DND-41 (cell line): Measurements from ENCODE around the gene ECI1.

Experiments used
- ATAC-seq: fragments of 200-7000 bp; cut with Tn5 transposase; 3 replicates; pipeline ENCODE4 v1.9.1; 2021; ENCODE audit warnings: low read depth; ENCODE audit not compliant: insufficient read depth
- DNase-seq: peaks from one replicate; pipeline ENCODE4 v3.0.0-alpha.2; 2020
- H2AFZ ChIP-seq: 2 replicates; pipeline ENCODE4 v1.6.0; 2012; ENCODE audit warnings: low read depth, low read length
- H3K27ac ChIP-seq: 2 replicates; pipeline ENCODE4 v1.5.1; 2012; ENCODE audit warnings: low read length, inconsistent platforms
- H3K27me3 ChIP-seq: fragments of 200-600 bp; sonication (generic); 2 replicates; pipeline ENCODE4 v1.6.0; 2012; ENCODE audit warnings: low read length, mild to moderate bottlenecking, inconsistent platforms; ENCODE audit not compliant: insufficient read depth, poor library complexity
- H3K36me3 ChIP-seq: 2 replicates; pipeline ENCODE4 v1.5.1; 2012; ENCODE audit warnings: low read length, inconsistent platforms; ENCODE audit not compliant: insufficient read depth
- H3K4me1 ChIP-seq: 2 replicates; pipeline ENCODE4 v1.5.1; 2012; ENCODE audit warnings: mild to moderate bottlenecking, low read length; ENCODE audit not compliant: insufficient read depth
- H3K4me2 ChIP-seq: 2 replicates; pipeline ENCODE4 v1.6.0; 2012; ENCODE audit warnings: mild to moderate bottlenecking, moderate library complexity, low read length, inconsistent platforms; ENCODE audit not compliant: insufficient read depth
- H3K4me3 ChIP-seq, 2 experiments: fragments of 200-600 bp in 1 of 2; shearing (Covaris generic) in 1 of 2; 2 replicates each; pipeline ENCODE4 v1.5.1; 2012 to 2016; ENCODE audit warnings: inconsistent platforms in 2 of 2, low read length in 2 of 2, mild to moderate bottlenecking in 2 of 2, low read depth in 1 of 2, moderate library complexity in 1 of 2
- H3K79me2 ChIP-seq: 2 replicates; pipeline ENCODE4 v1.6.0; 2012; ENCODE audit warnings: low read length, inconsistent platforms; ENCODE audit not compliant: insufficient read depth
- H3K9ac ChIP-seq: 2 replicates; pipeline ENCODE4 v1.6.0; 2012; ENCODE audit warnings: low read depth, mild to moderate bottlenecking, inconsistent platforms, low read length, moderate library complexity
- H3K9me3 ChIP-seq: 2 replicates; pipeline ENCODE4 v1.5.1; 2012; ENCODE audit warnings: low read length, moderate library complexity, mild to moderate bottlenecking, inconsistent platforms; ENCODE audit not compliant: insufficient read depth, severe bottlenecking
- H4K20me1 ChIP-seq: 2 replicates; pipeline ENCODE4 v1.6.0; 2012; ENCODE audit warnings: low read length; ENCODE audit not compliant: insufficient read depth
- EZH2 ChIP-seq: IDR thresholded peaks from 3 replicates; pipeline ENCODE4 v1.6.1; 2012; ENCODE audit warnings: borderline replicate concordance, low read depth, mild to moderate bottlenecking, moderate library complexity, low read length, inconsistent platforms; ENCODE audit not compliant: severe bottlenecking
- TF ChIP-seq, protein P1 (sequence below): IDR thresholded peaks from 2 replicates; pipeline ENCODE4 v1.5.1; 2012; ENCODE audit warnings: borderline replicate concordance, low read length, moderate library complexity, mild to moderate bottlenecking; ENCODE audit not compliant: poor library complexity, severe bottlenecking; ENCODE audit errors: extremely low read depth

ECI1 gene

DNA sequence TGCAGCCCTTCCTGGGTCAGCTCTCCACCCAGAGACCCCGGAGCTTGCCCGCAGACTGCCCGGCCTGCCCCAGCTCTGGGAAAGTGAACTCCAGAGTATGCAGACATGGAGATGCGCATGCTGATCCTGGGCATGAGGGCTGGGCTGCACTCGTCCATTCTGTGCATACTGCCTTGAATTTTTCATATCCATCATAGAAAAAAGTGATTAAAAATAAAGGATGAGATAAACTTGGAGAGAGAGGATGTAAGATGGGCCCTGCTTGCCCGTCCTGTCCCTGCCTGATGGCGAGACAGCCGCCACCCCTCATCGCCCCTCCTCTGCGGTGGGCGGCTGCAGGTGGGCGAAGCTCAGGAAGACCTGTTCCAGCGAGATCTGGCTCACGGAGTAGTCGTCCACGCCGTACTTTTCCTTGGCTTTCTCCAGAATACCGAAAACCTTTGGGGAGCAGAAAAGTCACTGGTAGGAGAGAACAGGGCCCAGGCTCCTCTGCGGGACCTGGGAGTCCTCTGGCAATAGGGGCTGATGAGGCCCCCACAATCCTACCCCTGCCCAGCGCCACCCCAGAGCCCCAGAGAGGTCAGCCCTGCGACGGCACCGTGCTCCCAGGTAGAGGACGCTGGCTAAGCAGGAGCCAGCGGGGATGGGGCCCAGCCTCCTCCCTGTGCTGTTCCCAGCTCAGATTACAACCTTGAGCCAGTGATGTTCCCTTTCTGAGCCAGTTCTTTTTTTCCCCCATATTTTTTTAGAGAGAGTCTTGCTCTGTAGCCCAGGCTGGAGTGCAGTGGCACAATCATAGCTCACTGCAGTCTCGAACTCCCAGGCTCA is 25.2 kb upstream of the ECI1 start:
- TF ChIP-seq, protein P1, sequence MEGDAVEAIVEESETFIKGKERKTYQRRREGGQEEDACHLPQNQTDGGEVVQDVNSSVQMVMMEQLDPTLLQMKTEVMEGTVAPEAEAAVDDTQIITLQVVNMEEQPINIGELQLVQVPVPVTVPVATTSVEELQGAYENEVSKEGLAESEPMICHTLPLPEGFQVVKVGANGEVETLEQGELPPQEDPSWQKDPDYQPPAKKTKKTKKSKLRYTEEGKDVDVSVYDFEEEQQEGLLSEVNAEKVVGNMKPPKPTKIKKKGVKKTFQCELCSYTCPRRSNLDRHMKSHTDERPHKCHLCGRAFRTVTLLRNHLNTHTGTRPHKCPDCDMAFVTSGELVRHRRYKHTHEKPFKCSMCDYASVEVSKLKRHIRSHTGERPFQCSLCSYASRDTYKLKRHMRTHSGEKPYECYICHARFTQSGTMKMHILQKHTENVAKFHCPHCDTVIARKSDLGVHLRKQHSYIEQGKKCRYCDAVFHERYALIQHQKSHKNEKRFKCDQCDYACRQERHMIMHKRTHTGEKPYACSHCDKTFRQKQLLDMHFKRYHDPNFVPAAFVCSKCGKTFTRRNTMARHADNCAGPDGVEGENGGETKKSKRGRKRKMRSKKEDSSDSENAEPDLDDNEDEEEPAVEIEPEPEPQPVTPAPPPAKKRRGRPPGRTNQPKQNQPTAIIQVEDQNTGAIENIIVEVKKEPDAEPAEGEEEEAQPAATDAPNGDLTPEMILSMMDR: no peak
- no peak for TF ChIP-seq EZH2
- H3K4me3 ChIP-seq: no peak overlapping the region
- no peaks in the 10 kb centered on the region for H3K4me1 ChIP-seq
- no peak overlapping the region for H2AFZ ChIP-seq
- H3K36me3 ChIP-seq: no peaks in the 10 kb centered on the region
- H3K9me3 ChIP-seq: no peaks in the 10 kb centered on the region
- H3K27ac ChIP-seq: no peak overlapping the region
- no peak overlapping the region for H3K4me2 ChIP-seq
- H3K27me3 ChIP-seq: no peaks in the 10 kb centered on the region
- peaks cover 14% of the 10 kb centered on the region for H4K20me1 ChIP-seq
- H3K79me2 ChIP-seq: no peaks in the 10 kb centered on the region
- ATAC-seq (no peak), DNase-seq (no peak)
- no peak overlapping the region for H3K9ac ChIP-seq

DNA sequence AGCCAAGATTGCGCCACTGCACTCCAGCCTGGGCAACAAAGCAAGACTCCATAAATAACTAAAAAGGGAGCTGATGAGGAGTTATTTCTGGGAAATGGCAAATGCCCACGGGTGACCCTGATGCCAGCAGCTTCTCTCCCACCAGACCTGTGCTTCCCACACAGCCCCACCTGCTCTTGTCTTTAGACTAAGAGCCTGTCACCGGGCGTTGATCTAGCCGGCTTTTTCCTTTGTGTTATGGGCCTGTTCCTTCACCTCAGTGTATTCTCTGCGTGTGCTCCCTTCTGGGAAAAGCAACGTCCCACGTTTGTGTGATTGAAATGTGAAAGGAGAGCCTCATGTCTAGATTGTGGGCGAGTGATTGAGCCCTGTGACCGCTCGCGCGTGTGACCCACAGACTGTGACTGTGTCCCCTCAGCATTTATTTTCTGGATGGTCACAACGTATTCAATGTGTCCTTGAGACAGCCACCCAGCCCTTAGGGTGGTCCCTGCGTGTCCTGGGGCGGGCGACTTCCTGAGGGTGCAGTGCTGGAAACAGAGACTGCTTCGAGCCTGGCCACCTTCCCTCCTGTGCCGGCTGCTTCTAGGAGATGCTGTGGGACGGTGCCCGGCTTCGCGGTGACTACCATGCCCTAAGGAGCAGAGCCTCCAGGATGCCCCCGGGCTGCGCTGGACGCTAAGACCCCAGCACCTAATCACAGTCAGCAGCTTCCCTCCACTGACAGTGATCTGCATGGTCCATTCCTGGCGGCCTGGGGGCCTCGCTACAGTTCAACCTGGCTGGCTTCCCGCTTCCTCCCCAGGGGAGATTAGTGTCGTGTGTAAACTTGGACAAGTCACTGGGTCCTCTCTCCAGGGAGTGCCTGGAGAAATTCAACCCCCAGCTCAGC is 24.3 kb upstream of the ECI1 start:
- H3K4me3 ChIP-seq: no peak overlapping the region
- no peaks in the 10 kb centered on the region for H3K9me3 ChIP-seq
- peaks cover 19% of the 10 kb centered on the region for H4K20me1 ChIP-seq
- H3K27me3 ChIP-seq: no peaks in the 10 kb centered on the region
- H3K36me3 ChIP-seq: no peaks in the 10 kb centered on the region
- no peaks in the 10 kb centered on the region for H3K4me1 ChIP-seq
- no peak for DNase-seq
- no peak for ATAC-seq
- H3K9ac ChIP-seq: no peak overlapping the region
- peaks cover 2% of the 10 kb centered on the region; the same call in 1 of the 2 replicates for H3K79me2 ChIP-seq
- H3K27ac ChIP-seq: no peak overlapping the region
- no peak for TF ChIP-seq EZH2
- TF ChIP-seq, protein P1: no peak
- H2AFZ ChIP-seq: no peak overlapping the region
- no peak overlapping the region for H3K4me2 ChIP-seq

DNA sequence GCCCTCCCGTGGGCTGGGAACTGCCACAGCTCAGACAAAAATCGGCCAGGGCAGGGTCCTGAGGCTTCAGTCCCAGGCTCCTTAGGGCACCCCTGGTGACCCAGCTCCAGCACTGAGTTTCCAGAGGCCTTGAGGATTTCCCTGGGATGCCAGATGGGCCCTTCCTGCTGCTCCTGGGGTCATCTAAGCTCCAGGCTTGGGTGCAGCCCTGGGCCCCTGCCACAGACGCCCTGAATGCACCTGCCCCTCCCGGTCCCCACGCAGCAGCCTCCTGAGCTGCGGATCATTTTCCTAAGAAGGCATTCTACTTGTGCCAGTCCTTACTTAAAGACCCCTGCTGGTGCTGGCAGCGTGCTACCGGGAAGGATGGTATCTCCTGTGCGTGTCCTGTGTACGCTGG is 22.5 kb upstream of the ECI1 start:
- Histone ChIP-seq H3K9me3 (no peaks in the 10 kb centered on the region), H3K4me3 (no peak overlapping the region), H2AFZ (no peak overlapping the region), H3K27me3 (no peaks in the 10 kb centered on the region), H3K9ac (no peak overlapping the region), H3K4me2 (no peak overlapping the region), H3K27ac (no peak overlapping the region), H4K20me1 (peaks cover 28% of the 10 kb centered on the region), H3K4me1 (peaks cover 14% of the 10 kb centered on the region), H3K36me3 (no peaks in the 10 kb centered on the region), H3K79me2 (peaks cover 17% of the 10 kb centered on the region)
- TF ChIP-seq EZH2: no peak
- TF ChIP-seq, protein P1: no peak
- ATAC-seq (no peak), DNase-seq (no peak)
